NCI-H82 treated with DMSO at 0.1 percent for 48 hours (cell line): ENCODE results near the gene PCSK6.

Experiments used
- DNase-seq: peaks from one replicate; lab custom pipeline; 2025; ENCODE audit not compliant: unreplicated experiment; lab: John Stamatoyannopoulos, UW

PCSK6 gene

GRCh38 chr15:101483462-101483861 is 6.0 kb downstream of the PCSK6 start:
- DNase-seq: no peak

- DNase-seq: no peak
These were observed 6.8 kb downstream of the PCSK6 start for GRCh38 chr15:101482526-101483371.

DNA sequence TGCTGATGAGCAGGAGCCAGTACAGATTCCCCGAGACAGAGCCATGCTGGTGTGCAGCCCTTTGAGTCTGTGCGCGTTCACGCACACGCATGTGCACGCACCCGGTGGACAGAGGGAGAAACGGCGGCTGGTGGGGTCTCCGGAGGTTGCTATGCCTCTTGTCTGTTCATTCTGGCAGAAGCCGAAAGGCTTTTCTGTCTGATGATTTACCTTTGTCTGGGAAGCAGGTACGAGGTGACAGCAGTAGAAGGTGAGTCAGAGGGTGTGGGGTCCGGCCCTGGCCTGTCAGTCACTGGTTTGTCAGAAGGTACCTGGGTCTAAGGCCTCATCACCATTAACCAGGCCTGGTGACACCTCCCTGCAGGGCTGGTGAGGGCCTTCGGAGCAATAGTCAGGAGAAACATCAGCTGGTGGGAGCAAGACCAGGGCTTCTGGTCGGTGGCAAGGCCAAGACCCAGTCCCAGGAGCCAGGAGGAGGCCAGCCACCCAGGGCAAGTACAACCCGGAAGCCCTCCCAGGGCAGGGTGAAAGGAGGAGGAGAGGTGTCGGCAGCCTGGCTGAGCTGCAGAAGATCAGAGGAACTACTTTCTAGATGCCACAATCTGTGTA is 7.5 kb downstream of the PCSK6 start:
- DNase-seq: no peak

- DNase-seq: no peak
These were observed 8.2 kb downstream of the PCSK6 start for GRCh38 chr15:101481381-101481705.

- DNase-seq: no peak
These were observed 8.7 kb downstream of the PCSK6 start for GRCh38 chr15:101480613-101481380.

GRCh38 chr15:101479851-101480612 is 9.5 kb downstream of the PCSK6 start:
- DNase-seq: no peak

DNA sequence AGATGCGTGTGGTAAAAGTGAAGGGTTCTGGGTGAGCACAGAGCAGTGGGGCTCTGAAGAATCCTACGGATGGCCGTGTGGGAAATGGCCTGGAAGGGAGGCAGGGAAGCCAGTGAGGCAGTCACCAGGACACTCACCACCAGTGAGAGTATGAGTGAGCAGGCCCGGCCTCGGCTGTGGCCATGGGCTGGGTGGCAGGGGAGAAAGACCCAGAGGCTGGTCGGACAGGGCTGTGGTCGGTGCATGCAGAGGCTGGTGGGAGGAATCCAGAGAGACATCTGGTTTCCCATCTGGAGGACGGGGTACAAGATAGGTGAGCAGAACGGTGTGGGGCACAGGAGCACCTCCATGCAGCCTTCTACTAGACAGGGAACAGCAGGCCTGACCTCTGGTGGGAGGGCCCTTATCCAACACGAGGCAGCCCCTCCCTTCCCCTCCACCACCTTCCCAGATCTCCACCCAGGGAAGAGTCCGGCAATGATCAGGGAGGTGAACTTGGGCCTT is 10.1 kb downstream of the PCSK6 start:
- DNase-seq: no peak

DNA sequence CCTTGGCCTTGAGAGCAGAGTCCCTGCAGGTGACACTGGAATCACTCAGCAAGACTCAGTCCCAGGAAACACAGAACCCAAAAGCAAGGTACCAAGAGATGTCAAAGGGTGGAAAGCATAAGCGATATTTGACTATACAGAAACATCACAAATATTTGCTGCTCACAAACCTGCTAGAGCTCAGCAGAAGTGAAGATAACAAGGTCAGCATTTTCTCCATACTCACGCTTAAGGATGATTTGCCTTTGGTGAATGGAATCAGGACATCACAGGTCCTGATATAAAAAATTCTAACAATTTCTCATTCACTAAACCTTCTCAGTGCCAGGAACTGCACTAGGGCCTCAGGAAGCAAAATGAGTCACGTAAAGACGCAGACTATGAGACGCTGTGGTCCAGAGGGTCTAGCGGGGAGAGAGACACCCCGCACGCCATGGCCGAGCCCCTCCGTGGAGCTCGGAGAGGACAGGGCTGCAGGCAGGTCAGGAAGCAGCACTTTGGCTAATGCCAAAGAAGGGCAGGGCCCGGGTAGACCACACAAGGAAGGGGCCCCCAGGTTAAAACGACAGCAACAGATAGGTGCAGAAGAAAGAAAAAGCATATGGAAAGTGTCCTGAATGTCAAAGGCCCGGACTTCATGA is 10.7 kb downstream of the PCSK6 start:
- no peak for DNase-seq

DNA sequence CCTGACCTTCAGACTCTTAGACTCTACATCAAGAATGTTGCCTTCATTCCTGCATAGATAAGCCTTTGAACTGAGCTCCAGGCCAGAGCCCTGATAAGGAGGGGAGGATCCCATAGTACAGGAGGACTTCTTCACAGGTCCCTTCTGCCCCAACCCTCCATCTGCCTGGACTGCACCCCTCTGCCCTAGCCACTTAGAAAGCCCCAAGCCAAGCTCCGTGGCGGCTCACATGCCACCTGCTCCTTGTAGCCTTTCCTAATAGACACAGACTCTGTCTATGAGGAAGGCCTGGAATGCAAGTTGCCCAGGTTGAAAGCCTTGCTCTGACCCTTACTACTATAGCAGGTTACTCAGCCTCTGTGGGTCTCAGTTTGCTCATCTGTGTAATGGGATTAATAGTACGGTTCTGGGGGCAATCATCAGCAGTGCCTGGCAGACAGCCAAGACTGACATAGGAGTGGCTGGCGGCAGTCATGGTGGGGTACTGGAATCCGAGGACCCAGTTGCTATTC is 11.6 kb downstream of the PCSK6 start:
- no peak for DNase-seq

GRCh38 chr15:101476756-101477155 is 12.8 kb downstream of the PCSK6 start:
- no peak for DNase-seq

GRCh38 chr15:101474983-101475382 is 14.5 kb downstream of the PCSK6 start:
- no peak for DNase-seq

DNA sequence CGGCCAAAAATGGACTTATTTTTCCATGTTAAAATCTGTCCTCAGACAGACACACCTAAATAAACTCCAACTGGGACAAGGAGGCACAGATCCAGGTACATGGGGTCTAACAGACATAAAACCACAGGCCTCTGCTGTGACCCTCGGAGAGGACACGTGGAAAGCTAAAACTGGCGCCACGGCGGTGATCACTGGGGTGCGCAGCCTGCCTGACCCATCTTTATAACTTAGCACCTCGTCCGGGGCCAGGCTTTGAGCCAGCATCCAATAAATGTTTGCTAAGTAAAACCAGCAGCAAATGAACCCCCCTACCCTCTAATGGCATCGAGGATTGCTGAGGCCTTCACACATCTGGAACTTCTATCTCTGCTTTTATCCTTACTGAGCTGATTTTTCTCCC is 15.3 kb downstream of the PCSK6 start:
- DNase-seq: no peak

DNA sequence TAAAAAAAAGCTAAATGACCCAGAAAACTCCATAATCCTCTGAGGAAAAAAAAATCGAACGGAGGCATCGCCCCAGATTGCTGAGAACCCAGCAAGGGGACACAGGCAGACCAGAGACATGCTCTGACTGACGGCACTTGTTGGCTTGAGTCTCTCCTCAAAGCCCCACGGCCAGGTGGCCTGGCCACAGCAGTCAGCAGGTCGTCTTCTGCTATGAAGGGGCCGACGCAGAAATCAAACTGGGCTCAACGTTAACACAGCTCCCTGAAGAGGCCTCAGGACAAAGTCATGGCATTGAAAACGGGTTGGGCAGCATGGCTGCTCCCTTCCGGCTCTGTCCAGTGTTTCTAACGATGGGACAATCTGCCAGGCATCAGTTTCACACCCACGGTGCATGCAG is 17.5 kb downstream of the PCSK6 start:
- no peak for DNase-seq

DNA sequence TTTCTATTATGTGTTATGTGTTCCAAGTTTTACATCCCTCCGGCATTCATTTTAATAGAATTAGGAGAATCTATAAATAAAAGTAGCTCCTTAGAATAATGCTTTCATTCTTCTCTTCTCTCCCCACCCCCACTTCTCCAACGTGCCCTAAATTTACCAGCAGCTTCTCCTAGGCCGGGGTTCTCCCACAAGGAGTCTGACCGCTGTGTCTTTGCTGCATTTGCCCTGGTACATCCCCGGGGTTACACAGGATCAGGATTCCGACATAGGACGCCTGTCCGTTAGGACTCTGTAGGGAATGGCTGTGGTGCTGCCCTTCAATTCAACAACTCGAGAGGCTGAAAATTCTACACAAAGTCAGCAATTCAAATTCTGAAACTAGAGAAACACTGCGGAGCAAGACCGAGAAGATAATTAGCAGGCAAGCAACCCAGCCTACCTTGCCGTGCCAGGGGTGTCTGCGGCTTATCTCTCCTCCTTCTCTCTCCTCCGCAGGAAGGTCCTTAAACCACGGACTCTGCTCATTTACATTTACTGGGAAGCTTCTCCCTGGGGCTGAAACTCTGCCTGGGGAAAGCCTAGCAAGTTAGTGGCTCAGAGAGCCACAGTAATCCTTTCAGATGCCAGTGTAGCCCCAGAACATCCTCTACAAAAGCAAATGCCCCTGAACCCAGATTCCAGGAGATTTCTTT is 18.8 kb downstream of the PCSK6 start:
- no peak for DNase-seq

GRCh38 chr15:101469520-101470288 is 19.8 kb downstream of the PCSK6 start:
- DNase-seq: no peak

GRCh38 chr15:101466188-101466587 is 23.3 kb downstream of the PCSK6 start:
- DNase-seq: no peak

DNA sequence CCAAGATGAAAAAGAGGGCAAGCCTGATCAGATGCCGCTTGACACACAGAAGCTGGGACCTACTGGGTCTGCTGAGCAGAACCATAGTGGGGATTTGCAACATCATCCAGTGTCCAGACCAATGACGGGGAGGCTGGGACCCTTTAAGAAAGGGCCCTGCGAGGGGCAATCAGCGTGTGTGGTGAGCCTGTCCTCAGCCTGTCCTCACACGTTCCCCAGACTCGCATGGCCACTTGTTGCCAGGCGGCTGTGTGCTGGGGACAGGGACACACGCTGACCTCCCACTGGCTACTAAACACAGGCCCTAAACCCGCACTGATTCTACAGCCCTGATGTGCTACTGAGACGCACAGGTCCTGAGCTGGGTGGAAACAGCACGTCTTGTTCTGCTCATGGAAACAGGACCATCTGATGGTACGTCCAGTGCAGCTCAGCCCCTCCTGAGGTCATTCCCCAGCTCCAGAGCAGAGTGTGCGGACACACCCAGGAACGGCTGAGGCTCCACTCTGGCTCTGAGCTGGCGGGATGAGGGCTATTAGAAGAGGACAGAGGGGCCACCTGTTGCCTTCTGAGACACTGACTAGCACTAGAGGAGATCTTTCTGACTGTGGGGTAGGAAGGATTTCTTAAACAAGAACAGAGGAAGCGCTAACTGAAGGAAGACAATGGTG is 24.4 kb downstream of the PCSK6 start:
- no peak for DNase-seq

DNA sequence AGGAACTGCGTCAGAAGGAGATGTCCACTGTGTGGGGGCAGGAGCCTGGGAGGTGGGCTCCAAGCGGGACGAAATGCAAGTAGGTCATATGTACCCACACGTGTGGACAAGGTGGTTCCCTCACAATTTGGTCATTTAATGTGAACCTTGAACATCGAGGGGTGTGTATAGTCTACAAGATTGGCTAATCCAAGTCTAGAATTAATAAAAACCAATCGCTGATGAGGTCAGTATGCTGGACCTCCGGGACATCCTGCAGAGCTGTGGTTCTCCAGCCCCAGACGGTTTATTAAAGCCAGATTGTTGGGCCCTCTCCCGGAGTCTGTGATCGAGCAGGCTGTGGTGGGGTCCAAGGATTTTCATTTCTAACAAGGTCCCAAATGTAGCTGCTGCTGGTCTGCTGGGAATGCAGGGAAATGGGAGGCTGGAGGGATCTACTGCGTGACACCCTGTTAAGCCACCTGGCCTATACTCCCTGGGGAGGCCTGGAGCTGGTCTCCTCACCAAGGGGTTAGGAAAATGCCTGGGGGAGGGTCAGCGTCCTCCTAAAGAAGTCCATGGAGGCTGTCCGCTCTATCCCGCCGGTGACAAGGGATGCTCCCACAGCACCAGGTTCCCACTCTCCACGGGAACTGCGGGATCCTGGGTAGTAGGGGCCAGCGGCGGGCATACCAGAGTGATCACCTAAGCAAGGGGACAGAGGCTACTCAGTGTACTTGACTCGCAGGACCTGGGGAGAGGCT is 25.1 kb downstream of the PCSK6 start:
- no peak for DNase-seq
